Measurements from ENCODE around the gene RBP3. TPM values are rescaled to one million over a fixed set of nuclear protein-coding genes. Genes with fewer than 3 reads are reported as not detected.

RBP3 gene
- total RNA-seq, 1 experiment from 2014 or later: not detected

DNA sequence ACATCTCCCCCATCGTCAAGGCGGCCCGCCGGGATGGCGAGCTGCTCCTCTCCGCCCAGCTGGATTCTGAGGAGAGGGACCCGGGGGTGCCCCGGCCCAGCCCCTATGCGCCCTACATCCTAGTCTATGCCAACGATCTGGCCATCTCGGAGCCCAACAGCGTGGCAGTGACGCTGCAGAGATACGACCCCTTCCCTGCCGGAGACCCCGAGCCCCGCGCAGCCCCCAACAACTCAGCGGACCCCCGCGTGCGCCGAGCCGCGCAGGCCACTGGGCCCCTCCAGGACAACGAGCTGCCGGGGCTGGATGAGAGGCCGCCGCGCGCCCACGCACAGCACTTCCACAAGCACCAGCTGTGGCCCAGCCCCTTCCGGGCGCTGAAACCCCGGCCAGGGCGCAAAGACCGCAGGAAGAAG, 38.1 kb upstream of the RBP3 start:
- H3F3A ChIP-seq (ENCODE audit: insufficient read depth, low read depth): no peaks in the 10 kb centered on the region
- BruUV-seq (replicated peaks): no TSS peak
- DNase-seq: no peak
- H3K27me3 ChIP-seq (ENCODE audit: insufficient read depth, low read depth): no peaks in the 10 kb centered on the region
- no peak overlapping the region for H3K27ac ChIP-seq
- no peaks in the 10 kb centered on the region for H3K36me3 ChIP-seq (ENCODE audit: low read depth)
- no peaks in the 10 kb centered on the region for H3K9me2 ChIP-seq (ENCODE audit: insufficient read depth)
- intact Hi-C loops (cut with micrococcal nuclease; ENCODE audit: unreplicated experiment): no loop called here
- TF ChIP-seq, protein P1, sequence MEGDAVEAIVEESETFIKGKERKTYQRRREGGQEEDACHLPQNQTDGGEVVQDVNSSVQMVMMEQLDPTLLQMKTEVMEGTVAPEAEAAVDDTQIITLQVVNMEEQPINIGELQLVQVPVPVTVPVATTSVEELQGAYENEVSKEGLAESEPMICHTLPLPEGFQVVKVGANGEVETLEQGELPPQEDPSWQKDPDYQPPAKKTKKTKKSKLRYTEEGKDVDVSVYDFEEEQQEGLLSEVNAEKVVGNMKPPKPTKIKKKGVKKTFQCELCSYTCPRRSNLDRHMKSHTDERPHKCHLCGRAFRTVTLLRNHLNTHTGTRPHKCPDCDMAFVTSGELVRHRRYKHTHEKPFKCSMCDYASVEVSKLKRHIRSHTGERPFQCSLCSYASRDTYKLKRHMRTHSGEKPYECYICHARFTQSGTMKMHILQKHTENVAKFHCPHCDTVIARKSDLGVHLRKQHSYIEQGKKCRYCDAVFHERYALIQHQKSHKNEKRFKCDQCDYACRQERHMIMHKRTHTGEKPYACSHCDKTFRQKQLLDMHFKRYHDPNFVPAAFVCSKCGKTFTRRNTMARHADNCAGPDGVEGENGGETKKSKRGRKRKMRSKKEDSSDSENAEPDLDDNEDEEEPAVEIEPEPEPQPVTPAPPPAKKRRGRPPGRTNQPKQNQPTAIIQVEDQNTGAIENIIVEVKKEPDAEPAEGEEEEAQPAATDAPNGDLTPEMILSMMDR (conservative IDR thresholded peaks at IDR 0.05): no peak
- no peak overlapping the region for H3K4me2 ChIP-seq
- POLR2A ChIA-PET (ENCODE audit: unreplicated experiment): no interaction called here
- H4K20me1 ChIP-seq (ENCODE audit: insufficient read depth): no peaks in the 10 kb centered on the region
- H3K4me1 ChIP-seq (replicated peaks; ENCODE audit: insufficient read depth): peaks cover 9% of the 10 kb centered on the region
- H3K9me3 ChIP-seq (ENCODE audit: insufficient read depth, low read depth): no peaks in the 10 kb centered on the region
- no peaks in the 10 kb centered on the region for H3K79me2 ChIP-seq (ENCODE audit: low read depth)
- H3K4me3 ChIP-seq: no peak overlapping the region
- CTCF ChIA-PET: no interaction called here
- H2AFZ ChIP-seq: no peak overlapping the region

DNA sequence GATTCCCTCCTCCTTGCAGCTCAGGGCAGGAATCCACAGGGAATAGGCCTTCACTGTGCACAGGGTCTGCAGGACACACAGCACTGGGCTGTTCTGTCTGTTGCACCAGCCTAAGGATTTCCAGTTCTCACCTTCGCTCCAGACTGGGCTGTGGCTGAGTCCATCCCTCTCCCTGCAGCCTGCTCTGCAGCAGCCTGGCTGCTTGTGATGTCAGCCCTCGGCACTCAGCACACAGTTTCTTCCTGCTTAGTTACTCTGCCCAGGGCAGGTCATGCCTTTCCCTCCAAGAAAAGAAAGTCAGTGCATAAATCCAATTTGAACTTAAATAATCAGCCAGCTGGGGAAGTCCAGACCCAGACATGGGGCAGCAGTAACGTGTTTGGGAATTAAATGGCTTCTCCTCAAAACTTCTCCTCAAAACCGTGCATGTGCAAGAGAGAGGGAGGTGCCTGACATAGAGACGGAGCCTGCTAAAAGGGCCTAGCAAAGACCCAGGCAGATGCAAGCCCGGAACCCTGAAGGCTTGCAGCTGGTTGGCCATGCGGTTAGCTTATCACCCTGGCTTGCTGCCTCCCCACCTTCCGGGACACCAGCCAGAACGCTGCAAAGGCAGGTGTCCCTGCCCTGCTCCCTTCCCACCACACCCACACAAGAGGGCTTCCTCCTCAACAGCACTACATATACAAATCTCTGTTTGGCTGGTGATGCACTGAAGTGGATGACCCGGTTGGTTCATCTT, 36.8 kb upstream of the RBP3 start:
- Histone ChIP-seq H3K27me3 (ENCODE audit: insufficient read depth, low read depth) (no peaks in the 10 kb centered on the region), H3F3A (ENCODE audit: insufficient read depth, low read depth) (no peaks in the 10 kb centered on the region), H3K36me3 (ENCODE audit: low read depth) (no peaks in the 10 kb centered on the region), H3K9me2 (ENCODE audit: insufficient read depth) (no peaks in the 10 kb centered on the region), H3K4me2 (peak overlapping the region; percentile 10; the same call in 1 of the 2 replicates), H3K4me3 (no peak overlapping the region), H3K27ac (no peak overlapping the region), H4K20me1 (ENCODE audit: insufficient read depth) (no peaks in the 10 kb centered on the region), H3K79me2 (ENCODE audit: low read depth) (no peaks in the 10 kb centered on the region), H3K9me3 (ENCODE audit: insufficient read depth, low read depth) (no peaks in the 10 kb centered on the region), H2AFZ (no peak overlapping the region), H3K4me1 (replicated peaks; ENCODE audit: insufficient read depth) (peaks cover 8% of the 10 kb centered on the region)
- ChIA-PET POLR2A (ENCODE audit: unreplicated experiment) (no interaction called here), CTCF (interaction anchor here (0.6 to 3.7 kb wide), 8 partner anchors 48 to 318 kb away, joined by 3 to 31 read pairs (median 6); no protein-coding TSS in a partner anchor)
- no TSS peak for BruUV-seq (replicated peaks)
- intact Hi-C loops (cut with micrococcal nuclease; ENCODE audit: unreplicated experiment): no loop called here
- no peak for TF ChIP-seq EZH2 (IDR thresholded peaks at IDR 0.05; ENCODE audit: low read depth)
- TF ChIP-seq, protein P1 (conservative IDR thresholded peaks at IDR 0.05): no peak
- peak in 1 of 2 experiments; percentile 83 for DNase-seq

DNA sequence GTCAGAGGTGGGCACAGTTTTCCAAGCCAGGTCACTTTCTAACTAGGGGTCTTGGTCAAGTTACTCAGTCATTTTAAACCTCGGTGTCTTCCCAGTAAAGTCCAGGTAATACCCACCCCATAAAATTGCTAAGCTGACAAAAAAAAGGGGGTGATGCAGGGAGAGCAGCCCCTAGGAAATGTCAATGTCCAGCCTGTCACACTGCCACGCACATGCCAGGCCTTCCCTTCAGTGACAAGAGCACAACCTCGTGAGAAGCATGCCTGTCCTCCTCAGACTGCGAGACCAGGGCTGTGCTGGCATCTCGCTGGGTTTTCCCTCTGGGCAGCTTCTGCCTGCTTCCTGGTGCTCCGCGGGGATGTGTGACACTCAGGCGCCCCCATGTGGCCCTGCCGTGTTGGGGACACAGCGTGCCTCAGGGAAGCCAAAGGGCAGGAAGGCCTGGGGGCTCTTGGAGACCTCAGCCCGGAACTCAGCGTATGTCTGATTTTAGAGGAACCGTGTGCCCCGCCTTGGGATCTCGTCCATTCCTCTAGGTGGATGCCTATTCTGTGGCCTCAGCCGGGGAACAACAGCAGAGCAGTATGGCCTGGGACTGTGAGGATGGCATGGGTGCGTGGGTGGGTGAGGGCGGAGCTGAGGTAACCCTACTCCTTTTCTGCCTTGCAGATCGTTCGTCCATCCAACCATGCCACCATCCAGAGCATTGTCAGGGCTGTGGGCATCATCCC, 36.1 kb upstream of the RBP3 start:
- H4K20me1 ChIP-seq (ENCODE audit: insufficient read depth): no peaks in the 10 kb centered on the region
- no TSS peak for BruUV-seq (replicated peaks)
- ChIA-PET POLR2A (ENCODE audit: unreplicated experiment) (no interaction called here), CTCF (interaction anchor here (0.8 to 3.7 kb wide), 7 partner anchors 49 to 318 kb away, joined by 3 to 31 read pairs (median 6); no protein-coding TSS in a partner anchor)
- no peak overlapping the region for H3K4me3 ChIP-seq
- H2AFZ ChIP-seq: no peak overlapping the region
- DNase-seq: peak; percentile 71 to 89
- H3K36me3 ChIP-seq (ENCODE audit: low read depth): no peaks in the 10 kb centered on the region
- no peaks in the 10 kb centered on the region for H3K9me2 ChIP-seq (ENCODE audit: insufficient read depth)
- peaks cover 8% of the 10 kb centered on the region for H3K4me1 ChIP-seq (replicated peaks; ENCODE audit: insufficient read depth)
- no peaks in the 10 kb centered on the region for H3K9me3 ChIP-seq (ENCODE audit: insufficient read depth, low read depth)
- TF ChIP-seq, protein P1 (conservative IDR thresholded peaks at IDR 0.05): peak; percentile 95
- TF ChIP-seq EZH2 (IDR thresholded peaks at IDR 0.05; ENCODE audit: low read depth): no peak
- no peaks in the 10 kb centered on the region for H3K79me2 ChIP-seq (ENCODE audit: low read depth)
- intact Hi-C loops (cut with micrococcal nuclease; ENCODE audit: unreplicated experiment): loop anchor here (1.0 kb wide), 2 partner anchors 264 to 288 kb away; no protein-coding TSS in a partner anchor
- no peaks in the 10 kb centered on the region for H3K27me3 ChIP-seq (ENCODE audit: insufficient read depth, low read depth)
- peak overlapping the region; percentile 10; the same call in 1 of the 2 replicates for H3K4me2 ChIP-seq
- H3K27ac ChIP-seq: no peak overlapping the region
- H3F3A ChIP-seq (ENCODE audit: insufficient read depth, low read depth): no peaks in the 10 kb centered on the region
